Mononuclear cell (primary cell): ENCODE data around the gene CNR2. TPM values are rescaled to one million over a fixed set of nuclear protein-coding genes. Genes with fewer than 3 reads are reported as not detected.

Source experiments
- H3K27me3 ChIP-seq: 2 replicates; pipeline ENCODE4 v1.6.0; 2011; ENCODE audit warnings: low read length, control low read depth; ENCODE audit not compliant: insufficient read depth
- H3K4me1 ChIP-seq: 2 replicates; pipeline ENCODE4 v1.5.1; 2011; ENCODE audit warnings: mild to moderate bottlenecking, low read length, control low read depth; ENCODE audit not compliant: insufficient read depth
- H3K4me3 ChIP-seq: 2 replicates; pipeline ENCODE4 v1.5.1; 2011; ENCODE audit warnings: mild to moderate bottlenecking, low read length, moderate library complexity
- H3K9me3 ChIP-seq: 2 replicates; pipeline ENCODE4 v1.5.1; 2011; ENCODE audit warnings: low read depth, mild to moderate bottlenecking, control low read depth, low read length
- total RNA-seq: library from RNA; depleted of rRNA; stranded (reverse); fragments of >200 nt; gene quantifications from one replicate; pipeline ENCODE4 v1.2.3, GENCODE V29; 2012

The CNR2 gene
- total RNA-seq, 1 donor: 3.3 TPM

GRCh38 chr1:23927097-23927496 lies 13.9 kb upstream of the CNR2 start:
- Histone ChIP-seq H3K9me3 (no peaks in the 10 kb centered on the region), H3K27me3 (no peaks in the 10 kb centered on the region), H3K4me1 (peaks cover 9% of the 10 kb centered on the region), H3K4me3 (no peak overlapping the region)

GRCh38 chr1:23925279-23925678 lies 12.1 kb upstream of the CNR2 start:
- H3K4me3 ChIP-seq: no peak overlapping the region
- no peaks in the 10 kb centered on the region for H3K27me3 ChIP-seq
- no peaks in the 10 kb centered on the region for H3K9me3 ChIP-seq
- H3K4me1 ChIP-seq: peaks cover 5% of the 10 kb centered on the region

GRCh38 chr1:23924601-23925000 lies 11.4 kb upstream of the CNR2 start:
- peaks cover 11% of the 10 kb centered on the region for H3K4me1 ChIP-seq
- H3K4me3 ChIP-seq: no peak overlapping the region
- H3K27me3 ChIP-seq: no peaks in the 10 kb centered on the region
- H3K9me3 ChIP-seq: no peaks in the 10 kb centered on the region

GRCh38 chr1:23923592-23924499 lies 10.7 kb upstream of the CNR2 start:
- peaks cover 12% of the 10 kb centered on the region for H3K4me1 ChIP-seq
- H3K4me3 ChIP-seq: no peak overlapping the region
- no peaks in the 10 kb centered on the region for H3K9me3 ChIP-seq
- H3K27me3 ChIP-seq: no peaks in the 10 kb centered on the region

- H3K27me3 ChIP-seq: no peaks in the 10 kb centered on the region
- H3K4me1 ChIP-seq: peaks cover 12% of the 10 kb centered on the region
- H3K9me3 ChIP-seq: no peaks in the 10 kb centered on the region
- no peak overlapping the region for H3K4me3 ChIP-seq
Measured at GRCh38 chr1:23922321-23922943, 9.3 kb upstream of the CNR2 start.

- peaks cover 53% of the 10 kb centered on the region for H3K4me1 ChIP-seq
- H3K4me3 ChIP-seq: no peak overlapping the region
- H3K27me3 ChIP-seq: no peaks in the 10 kb centered on the region
- H3K9me3 ChIP-seq: no peaks in the 10 kb centered on the region
Measured at GRCh38 chr1:23916209-23917131, 3.3 kb upstream of the CNR2 start.

- peaks cover 60% of the 10 kb centered on the region for H3K4me1 ChIP-seq
Measured at GRCh38 chr1:23915466-23915865, 2.3 kb upstream of the CNR2 start.

GRCh38 chr1:23914921-23915320 lies 1.8 kb upstream of the CNR2 start:
- peaks cover 60% of the 10 kb centered on the region for H3K4me1 ChIP-seq
- no peak overlapping the region for H3K4me3 ChIP-seq
- no peaks in the 10 kb centered on the region for H3K27me3 ChIP-seq
- no peaks in the 10 kb centered on the region for H3K9me3 ChIP-seq

More at GRCh38 chr1:23915466-23915865, 2.3 kb upstream of the CNR2 start:
- Histone ChIP-seq H3K9me3 (no peaks in the 10 kb centered on the region), H3K4me3 (no peak overlapping the region), H3K27me3 (no peaks in the 10 kb centered on the region)

- peaks cover 84% of the 10 kb centered on the region for H3K4me1 ChIP-seq
- no peaks in the 10 kb centered on the region for H3K9me3 ChIP-seq
- peak overlapping the region; percentile 40 for H3K4me3 ChIP-seq
- H3K27me3 ChIP-seq: no peaks in the 10 kb centered on the region
Measured at GRCh38 chr1:23911921-23912320, 1.2 kb downstream of the CNR2 start.

GRCh38 chr1:23910553-23911246 lies 2.5 kb downstream of the CNR2 start:
- no peak overlapping the region for H3K4me3 ChIP-seq
- H3K9me3 ChIP-seq: no peaks in the 10 kb centered on the region
- peaks cover 84% of the 10 kb centered on the region for H3K4me1 ChIP-seq
- H3K27me3 ChIP-seq: no peaks in the 10 kb centered on the region

GRCh38 chr1:23910144-23910543 lies 3.0 kb downstream of the CNR2 start:
- no peaks in the 10 kb centered on the region for H3K27me3 ChIP-seq
- no peak overlapping the region for H3K4me3 ChIP-seq
- no peaks in the 10 kb centered on the region for H3K9me3 ChIP-seq
- H3K4me1 ChIP-seq: peaks cover 83% of the 10 kb centered on the region

GRCh38 chr1:23909412-23909811 lies 3.8 kb downstream of the CNR2 start:
- Histone ChIP-seq H3K4me3 (no peak overlapping the region), H3K4me1 (peaks cover 85% of the 10 kb centered on the region), H3K27me3 (peaks cover 4% of the 10 kb centered on the region)

GRCh38 chr1:23908453-23909341 lies 4.5 kb downstream of the CNR2 start:
- peaks cover 10% of the 10 kb centered on the region for H3K27me3 ChIP-seq
- H3K4me3 ChIP-seq: no peak overlapping the region
- H3K4me1 ChIP-seq: peaks cover 79% of the 10 kb centered on the region
- no peaks in the 10 kb centered on the region for H3K9me3 ChIP-seq

More at GRCh38 chr1:23909412-23909811, 3.8 kb downstream of the CNR2 start:
- no peaks in the 10 kb centered on the region for H3K9me3 ChIP-seq
